A549 (cell line): ENCODE measurements around the gene GORASP1. TPM values are rescaled to one million over a fixed set of nuclear protein-coding genes. Genes with fewer than 3 reads are reported as not detected.
A peak's percentile ranks its signal among the peaks of the same experiment; 100 is the strongest.

Experiments used
- ATAC-seq, 2 experiments: fragments of 200-7000 bp in 1 of 2; fragments of >200 bp in 1 of 2; cut with Nextera tagmentation in 1 of 2; cut with Tn5 transposase in 1 of 2; 3 replicates each; pipeline versions ENCODE4 v1.8.0 to v1.9.1; 2018 to 2020; ENCODE audit warnings: mild to moderate bottlenecking in 1 of 2, moderate library complexity in 1 of 2
- CTCF ChIA-PET: fragments of 300-600 bp; sonication (Branson Sonifier 250); formaldehyde crosslinking; extraction: SDS; loops from one replicate; lab custom pipeline; 2021; ENCODE audit warnings: antibody characterized with exemption, inconsistent platforms; lab: Yijun Ruan, JAX
- POLR2A ChIA-PET: fragments of 350-600 bp; formaldehyde crosslinking; extraction: SDS; loops from one replicate; lab custom pipeline; 2021; ENCODE audit warnings: antibody characterized with exemption, inconsistent platforms; lab: Yijun Ruan, JAX
- DNase-seq, 2 experiments: peaks; one replicate each; pipeline versions ENCODE4 v3.0.0 to v3.0.0-alpha.2; 2011 to 2016; ENCODE audit warnings: low read depth in 1 of 2, low spot score in 1 of 2
- FAIRE-seq: peaks from 2 replicates; lab custom pipeline; 2011; peaks lifted over from hg19 to GRCh38; lab: Jason Lieb, UNC
- H3K27ac ChIP-seq, 2 experiments: fragments of >200 bp; sonication (Bioruptor Twin); formaldehyde crosslinking; 3 replicates each; pipeline ENCODE4 v1.5.1; 2016 to 2017
- H3K4me1 ChIP-seq: fragments of >200 bp; sonication (Bioruptor Twin); formaldehyde crosslinking; 3 replicates; pipeline ENCODE4 v1.6.1; 2016
- H3K4me2 ChIP-seq: fragments of >200 bp; sonication (Bioruptor Twin); formaldehyde crosslinking; 3 replicates; pipeline ENCODE4 v1.6.1; 2016
- H3K4me3 ChIP-seq: fragments of >200 bp; sonication (Bioruptor Twin); formaldehyde crosslinking; 3 replicates; pipeline ENCODE4 v1.5.1; 2016
- H3K9me3 ChIP-seq: fragments of >200 bp; sonication (Bioruptor Twin); formaldehyde crosslinking; 3 replicates; pipeline ENCODE4 v1.6.1; 2016
- ATOH8 ChIP-seq: fragments of 250-450 bp; sonication (Bioruptor Pico); IDR thresholded peaks from 2 replicates; pipeline ENCODE4 v1.5.0; 2020; ENCODE audit warnings: low read depth, mild to moderate bottlenecking, moderate library complexity
- BCL3 ChIP-seq: fragments of >200 bp; sonication (Bioruptor Twin); formaldehyde crosslinking; IDR thresholded peaks from 3 replicates; pipeline ENCODE4 v1.6.1; 2016
- E2F6 ChIP-seq: IDR thresholded peaks from 2 replicates; pipeline ENCODE4 v1.6.1; 2012; ENCODE audit warnings: low read depth, borderline replicate concordance
- EHMT2 ChIP-seq: fragments of 200-600 bp; sonication (generic); IDR thresholded peaks from 2 replicates; pipeline ENCODE4 v1.6.1; 2016; ENCODE audit warnings: antibody characterized with exemption, low read depth, mild to moderate bottlenecking, moderate library complexity
- EP300 ChIP-seq, 2 experiments: fragments of >200 bp; sonication (Bioruptor Twin); formaldehyde crosslinking; IDR thresholded peaks; 2 replicates in 1 of 2; 3 replicates in 1 of 2; pipeline ENCODE4 v1.6.1; 2016 to 2017
- ESRRA ChIP-seq: fragments of 150-350 bp; IDR thresholded peaks from 2 replicates; pipeline ENCODE4 v1.6.1; 2014; ENCODE audit warnings: mild to moderate bottlenecking, low read length, borderline replicate concordance
- FOSL2 ChIP-seq, 2 experiments: fragments of 450-650 bp in 1 of 2; fragments of >200 bp in 1 of 2; sonication (Bioruptor Twin) in 1 of 2; formaldehyde crosslinking; IDR thresholded peaks; 2 replicates each; pipeline versions ENCODE4 v1.5.0 to v1.6.1; 2016 to 2020; ENCODE audit warnings: mild to moderate bottlenecking in 1 of 2, moderate library complexity in 1 of 2
- GATA3 ChIP-seq: IDR thresholded peaks from 2 replicates; pipeline ENCODE4 v1.6.1; 2012; ENCODE audit warnings: borderline replicate concordance
- HDAC2 ChIP-seq: fragments of 200-600 bp; sonication (generic); IDR thresholded peaks from 2 replicates; pipeline ENCODE4 v1.6.1; 2016
- HEYL ChIP-seq: fragments of 250-450 bp; sonication (Bioruptor Pico); IDR thresholded peaks from 2 replicates; pipeline ENCODE4 v1.8.0; 2021; ENCODE audit warnings: mild to moderate bottlenecking, moderate library complexity
- JUN ChIP-seq, 2 experiments: fragments of >200 bp; sonication (Bioruptor Twin); formaldehyde crosslinking; IDR thresholded peaks; 2 replicates in 1 of 2; 3 replicates in 1 of 2; pipeline ENCODE4 v1.6.1; 2016 to 2017
- KDM1A ChIP-seq: fragments of 200-600 bp; sonication (generic); IDR thresholded peaks from 2 replicates; pipeline ENCODE4 v1.6.1; 2016; ENCODE audit warnings: low read depth, mild to moderate bottlenecking
- KDM5A ChIP-seq: fragments of 200-600 bp; sonication (generic); IDR thresholded peaks from 2 replicates; pipeline ENCODE4 v1.6.1; 2016; ENCODE audit warnings: antibody characterized with exemption, mild to moderate bottlenecking
- MAX ChIP-seq: IDR thresholded peaks from 2 replicates; pipeline ENCODE4 v1.6.1; 2012
- MAZ ChIP-seq: fragments of 150-350 bp; IDR thresholded peaks from 2 replicates; pipeline ENCODE4 v1.6.1; 2014; ENCODE audit warnings: antibody characterized with exemption, low read depth, low read length, borderline replicate concordance
- PBX3 ChIP-seq: IDR thresholded peaks from 2 replicates; pipeline ENCODE4 v1.6.1; 2012
- PHF8 ChIP-seq: fragments of 200-600 bp; sonication (generic); IDR thresholded peaks from 2 replicates; pipeline ENCODE4 v1.6.1; 2016; ENCODE audit warnings: low read depth, mild to moderate bottlenecking, antibody characterized with exemption, moderate library complexity, borderline replicate concordance
- POLR2A ChIP-seq: IDR thresholded peaks from 2 replicates; pipeline ENCODE4 v1.6.1; 2012; ENCODE audit warnings: mild to moderate bottlenecking, low read length
- POLR2AphosphoS2 ChIP-seq: conservative IDR thresholded peaks from 2 replicates; pipeline ENCODE4 v1.6.1; 2012; ENCODE audit warnings: low read length, improper control_type of control experiment, inconsistent platforms
- REST ChIP-seq: fragments of 200-600 bp; sonication (generic); IDR thresholded peaks from 2 replicates; pipeline ENCODE4 v1.6.1; 2016; ENCODE audit warnings: antibody characterized with exemption, mild to moderate bottlenecking, moderate library complexity
- TFCP2L1 ChIP-seq: fragments of 250-450 bp; sonication (Bioruptor Pico); IDR thresholded peaks from 2 replicates; pipeline ENCODE4 v1.5.0; 2021; ENCODE audit warnings: mild to moderate bottlenecking
- USF2 ChIP-seq: fragments of 450-650 bp; IDR thresholded peaks from 2 replicates; pipeline ENCODE4 v1.6.1; 2014; ENCODE audit warnings: antibody characterized with exemption
- WGBS: methylation state at CpG from one replicate; pipeline ENCODE4 v1.1.6; 2017; ENCODE audit errors: missing lambda C conversion rate; 5-methylcytosine and 5-hydroxymethylcytosine counted together
- polyA plus RNA-seq, 4 experiments: library from polyadenylated mRNA; depleted of rRNA in 3 of 4; stranded (reverse); fragments of >200 nt; fragmentation: RNase III in 1 of 4; extraction: RNeasy Plus Mini Kit Qiagen cat#74134 plus additional on column Dnase treatment in 1 of 4; gene quantifications; 2 replicates in 3 of 4; 3 replicates in 1 of 4; pipeline ENCODE4 v1.2.3, GENCODE V29; 2011 to 2017

The GORASP1 gene
- polyA plus RNA-seq, 2 of the 4 experiments (the other 2 are of a cell fraction), result 30.3 to 32.3 TPM

- Histone ChIP-seq H3K4me3 (peak within 1 kb of the TSS; percentile 96), H3K4me1 (0 out of 3 replicates have a peak, but pooled peaks cover 5% of the 10 kb centered on the region), H3K27ac (peak within 1 kb of the TSS; percentile 93 to 97), H3K9me3 (no peaks in the 10 kb centered on the region), H3K4me2 (peak within 1 kb of the TSS; percentile 85)
- CTCF ChIA-PET, result interaction anchor here (0.9 to 1.0 kb wide), 2 partner anchors 12 to 21 kb away, joined by 4 read pairs; no protein-coding TSS in a partner anchor
- 5% methylated on average over 33 of the region's 68 CpGs for WGBS
- POLR2A ChIA-PET, result no interaction called here
- ATAC-seq (peak; percentile 100), DNase-seq (peak; percentile 87 to 92), FAIRE-seq (peak; percentile 92)
- TF ChIP-seq EP300 (IDR thresholded peaks at IDR 0.05) (no peak), TFCP2L1 (CRISPR knock-in tag) (no peak), E2F6 (no peak), HDAC2 (no peak), POLR2AphosphoS2 (no peak), ESRRA (no peak), PBX3 (no peak), ATOH8 (no peak), KDM1A (no peak), USF2 (no peak), EHMT2 (0 out of 2 replicates have a peak, but pooled peaks have one; percentile 36), REST (0 out of 2 replicates have a peak, but pooled peaks have one; percentile 22), POLR2A (peak; percentile 85), JUN (IDR thresholded peaks at IDR 0.05) (peak; percentile 49 to 70; a peak in 3 of 5 replicates), MAZ (no peak), KDM5A (peak; percentile 96), HEYL (CRISPR knock-in tag) (no peak), FOSL2 (IDR thresholded peaks at IDR 0.05) (no peak), FOSL2 (CRISPR knock-in tag; IDR thresholded peaks at IDR 0.05) (peak; percentile 21; the same call in 1 of the 2 replicates), GATA3 (0 out of 2 replicates have a peak, but pooled peaks have one; percentile 20), PHF8 (peak; percentile 95), BCL3 (peak; percentile 63; the same call in 2 of the 3 replicates), MAX (peak; percentile 67)
These were observed 55.5 kb downstream of the GORASP1 start, which contains the start of the genes SCN11A and WDR48 for GRCh38 chr3:39051649-39052561. Gene SCN11A, minus strand, starts transcription at chr3:39051944. Its CDS starts 101,582 bp downstream, at chr3:38950362. Gene WDR48, plus strand, starts transcription at chr3:39052016. Its CDS starts 10 bp downstream, at chr3:39052026.
